GM12891 (cell line): Measurements from ENCODE around the gene TLX2.

Experiments used
- PAX5 ChIP-seq: IDR thresholded peaks from 2 replicates; pipeline ENCODE4 v1.6.1; 2011; ENCODE audit warnings: low read length, moderate library complexity, mild to moderate bottlenecking; ENCODE audit not compliant: insufficient read depth, severe bottlenecking
- POLR2A ChIP-seq: IDR thresholded peaks from 2 replicates; pipeline ENCODE4 v1.6.1; 2011; ENCODE audit warnings: low read depth, low read length, control low read depth
- POLR2AphosphoS5 ChIP-seq: IDR thresholded peaks from 2 replicates; pipeline ENCODE4 v1.6.1; 2011; ENCODE audit warnings: low read depth, low read length, control low read depth
- POU2F2 ChIP-seq: IDR thresholded peaks from 2 replicates; pipeline ENCODE4 v1.6.1; 2011; ENCODE audit warnings: low read depth, mild to moderate bottlenecking, control low read depth, low read length, moderate library complexity
- SPI1 ChIP-seq: IDR thresholded peaks from 2 replicates; pipeline ENCODE4 v1.6.1; 2011; ENCODE audit warnings: low read depth, low read length, control low read depth
- TAF1 ChIP-seq: IDR thresholded peaks from 2 replicates; pipeline ENCODE4 v1.6.1; 2011; ENCODE audit warnings: low read depth, low read length, control low read depth

GRCh38 chr2:74552914-74553811 is 38.9 kb downstream of the TLX2 start:
- TF ChIP-seq POLR2AphosphoS5 (no peak), POLR2A (no peak), PAX5 (no peak), TAF1 (no peak), SPI1 (no peak), POU2F2 (no peak)
